HG03342 (cell line): ENCODE data around the gene ACP4.
"Not testable (repeated sequence)": the region's sequence is repeated elsewhere in the genome, so short reads cannot be mapped to it uniquely, and the experiment has no call there.

Experiments used
- ATAC-seq: cut with Tn5 transposase; IDR thresholded peaks from one replicate; pipeline ENCODE4 v1.9.1; 2021; ENCODE audit warnings: mild to moderate bottlenecking, moderate library complexity; ENCODE audit not compliant: unreplicated experiment

ACP4 gene

DNA sequence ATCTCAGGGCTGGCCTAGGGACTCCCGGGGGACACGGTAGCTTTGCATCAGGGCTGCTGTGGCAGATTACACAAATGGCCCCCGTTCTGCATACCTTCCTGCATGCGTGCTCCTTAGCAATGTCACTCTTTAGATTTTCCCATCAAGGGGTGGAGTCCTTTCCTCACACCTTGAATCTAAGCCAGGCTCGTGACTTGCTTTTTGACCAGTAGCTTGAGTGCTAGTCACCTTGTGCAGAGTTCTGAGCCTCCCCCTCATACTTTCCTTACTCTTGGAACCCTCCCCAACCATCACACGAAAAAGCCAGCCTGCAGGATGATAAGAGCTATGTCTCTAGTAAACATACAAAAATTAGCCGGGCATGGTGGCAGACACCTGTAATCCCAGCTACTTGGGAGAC is 16.8 kb upstream of the ACP4 start:
- not testable (repeated sequence) for ATAC-seq

DNA sequence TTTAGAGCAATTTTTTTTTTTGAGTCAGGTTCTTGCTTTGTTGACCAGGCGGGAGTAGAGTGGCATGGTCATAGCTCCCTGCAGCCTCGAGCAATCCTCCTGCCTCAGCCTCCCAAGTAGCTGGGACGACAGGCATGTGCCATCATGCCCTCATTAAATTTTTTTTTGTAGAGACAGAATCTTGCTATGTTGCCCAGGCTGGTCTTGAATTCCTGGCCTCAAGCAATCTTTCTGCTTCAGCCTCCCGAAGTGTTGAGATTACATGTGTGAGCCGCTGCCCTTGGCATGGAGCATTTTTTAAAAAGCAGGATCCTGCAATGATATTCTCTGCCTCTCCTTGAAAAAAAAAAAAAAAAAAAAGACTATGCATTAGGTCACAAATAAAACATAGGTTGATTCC is 14.1 kb upstream of the ACP4 start:
- ATAC-seq: no peak

DNA sequence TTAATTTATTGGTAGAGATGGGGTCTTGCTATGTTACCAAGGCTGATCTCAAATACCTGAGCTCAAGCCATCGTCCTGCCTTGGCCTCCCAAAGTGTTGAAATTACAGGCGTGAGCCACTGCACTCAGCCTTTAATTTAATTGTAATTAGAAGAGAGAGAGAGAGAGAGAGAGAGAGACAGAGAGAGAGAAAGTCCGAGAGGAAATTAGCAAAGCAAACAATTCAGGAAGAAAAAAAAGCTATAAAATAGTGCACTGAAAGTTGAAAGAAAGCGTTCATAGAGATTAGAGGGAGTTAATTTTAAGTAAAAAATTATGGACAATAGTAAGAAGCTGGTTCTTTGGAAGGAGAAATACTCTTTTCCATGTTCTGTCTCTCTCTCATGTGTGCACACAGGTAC is 13.0 kb upstream of the ACP4 start:
- no peak for ATAC-seq

DNA sequence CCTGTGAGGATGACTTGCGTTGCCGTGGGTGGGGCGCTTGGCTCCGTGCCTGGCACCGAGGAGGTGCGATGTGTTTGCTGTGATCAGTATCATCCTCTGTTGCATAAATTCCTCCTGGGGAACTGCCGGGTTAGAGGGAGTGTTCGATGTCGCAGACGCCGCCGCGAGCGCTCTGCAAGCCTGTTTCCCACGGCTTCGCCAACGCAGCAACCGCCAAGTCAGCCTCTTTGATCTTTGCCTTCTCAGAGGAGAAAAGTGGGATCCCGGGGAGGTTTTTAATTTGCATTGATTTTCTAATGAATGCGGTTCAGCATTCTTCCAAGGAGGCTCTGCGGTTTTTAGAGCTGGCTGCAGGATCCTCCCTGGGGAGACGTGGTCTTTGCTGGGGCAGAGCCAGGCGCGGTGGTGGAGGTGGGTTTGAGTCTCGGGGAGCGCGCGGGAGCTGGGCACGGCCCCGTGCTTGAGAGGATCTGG is 12.3 kb upstream of the ACP4 start:
- ATAC-seq: no peak

DNA sequence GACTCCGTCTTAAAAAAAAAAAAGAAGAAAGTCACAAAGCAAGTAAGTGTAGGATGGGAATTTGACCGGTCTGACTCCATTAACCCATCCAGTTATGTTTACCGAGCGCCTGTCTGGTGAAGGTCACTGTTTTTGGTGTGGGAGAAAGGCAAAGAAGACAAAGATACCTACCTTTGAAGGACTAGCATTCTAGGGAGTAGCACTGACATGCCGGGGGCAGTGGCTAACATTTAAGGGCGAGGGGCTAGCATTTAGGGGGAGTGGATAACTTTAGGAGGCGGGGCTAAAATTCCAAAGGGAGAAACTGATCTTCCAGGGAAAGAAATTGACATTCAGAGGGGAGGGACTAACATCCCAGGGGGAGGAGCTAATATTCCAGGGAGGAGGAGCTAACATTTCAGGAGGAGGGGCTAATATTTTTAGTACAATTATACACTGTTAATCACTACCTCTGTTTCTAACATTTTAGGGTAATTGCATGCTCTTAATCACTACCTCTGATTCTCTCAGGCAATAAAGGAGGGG is 11.2 kb upstream of the ACP4 start:
- no peak for ATAC-seq

DNA sequence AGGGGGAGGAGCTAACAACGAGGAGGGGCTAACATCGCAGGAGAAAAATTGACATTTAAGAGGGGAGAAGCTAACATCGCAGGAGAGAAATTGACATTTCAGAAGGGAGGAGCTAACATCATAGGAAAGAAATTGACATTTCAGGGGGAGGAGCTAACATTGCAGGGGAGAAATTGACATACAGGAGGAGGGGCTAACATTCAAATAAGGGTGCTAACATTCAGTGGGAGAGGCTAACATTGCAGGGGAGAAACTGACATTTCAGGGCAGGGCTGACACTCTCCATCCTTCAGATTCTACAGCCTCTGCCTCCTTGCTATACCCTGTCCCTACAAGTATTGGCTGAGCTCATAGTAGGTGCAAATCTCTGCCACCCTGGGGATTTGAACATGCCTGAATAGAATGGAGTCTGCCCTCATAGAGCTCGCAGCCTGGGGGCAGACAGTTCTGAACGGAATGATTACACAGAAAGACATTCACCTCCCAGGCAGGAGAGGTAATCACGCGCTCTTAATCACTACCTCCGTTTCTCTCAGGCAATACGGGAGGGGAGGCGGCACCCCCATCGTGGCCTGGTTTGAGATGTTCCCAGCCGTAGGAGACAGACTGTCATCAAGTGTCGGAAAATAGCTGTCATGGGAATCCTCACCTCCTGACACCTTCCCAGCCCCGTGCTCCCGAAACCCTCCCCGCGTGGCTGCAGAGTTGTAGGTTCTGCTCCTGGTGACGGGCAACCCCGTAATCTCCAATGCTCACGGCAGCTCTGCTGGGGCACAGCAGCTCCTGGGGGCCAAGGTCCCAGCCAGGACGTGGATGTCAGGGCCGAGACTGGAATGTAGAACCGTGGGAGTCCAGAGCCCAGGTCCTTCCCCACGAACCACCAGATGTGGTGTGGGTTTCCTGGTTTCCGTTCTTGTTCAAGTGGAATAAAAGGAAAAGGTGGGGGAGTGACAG is 10.4 kb upstream of the ACP4 start:
- ATAC-seq: no peak

DNA sequence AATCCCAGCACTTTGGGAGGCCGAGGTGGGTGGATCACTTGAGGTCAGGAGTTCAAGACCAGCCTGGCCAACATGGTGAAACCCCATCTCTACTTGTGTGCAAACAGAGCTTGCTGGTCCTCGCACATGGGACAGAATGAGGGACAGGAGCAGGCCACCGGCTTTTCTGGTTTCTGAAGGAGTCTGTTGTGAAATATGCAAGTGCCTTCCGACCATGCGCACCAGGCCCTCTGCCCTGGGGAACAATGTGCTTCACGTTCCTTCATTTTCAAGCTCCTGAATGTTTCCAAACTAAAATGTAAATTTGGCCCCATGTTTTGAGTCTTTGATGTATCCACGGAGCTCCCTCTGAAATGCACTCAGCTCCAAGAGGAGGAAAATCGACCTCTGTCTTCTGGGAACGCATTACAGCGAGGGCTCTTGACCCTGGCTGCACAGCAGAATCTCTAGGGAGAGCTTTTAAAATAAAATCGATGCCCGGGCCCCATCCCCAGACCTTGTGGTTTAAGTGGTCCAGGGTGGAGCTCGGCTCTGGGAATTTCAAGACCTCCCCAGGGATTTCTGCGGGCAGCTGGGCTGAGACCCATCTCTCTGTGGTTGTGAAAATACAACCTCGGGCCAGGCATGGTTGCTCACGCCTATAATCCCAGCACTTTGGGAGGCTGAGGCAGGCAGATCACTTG is 9.3 kb upstream of the ACP4 start:
- ATAC-seq: no peak

DNA sequence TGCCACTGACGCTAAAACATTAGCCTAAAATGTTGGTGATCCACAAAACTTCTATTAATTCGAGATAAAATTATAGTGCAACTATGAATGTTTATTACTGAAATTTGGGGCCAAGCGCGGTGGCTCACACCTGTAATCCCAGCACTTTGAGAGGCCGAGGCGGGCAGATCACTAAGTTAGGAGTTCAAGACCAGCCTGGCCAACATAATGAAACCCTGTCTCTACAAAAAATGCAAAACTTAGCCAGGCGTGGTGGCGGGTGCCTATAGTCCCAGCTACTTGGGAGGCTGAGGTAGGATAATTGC is 6.4 kb upstream of the ACP4 start:
- ATAC-seq: not testable (repeated sequence)

DNA sequence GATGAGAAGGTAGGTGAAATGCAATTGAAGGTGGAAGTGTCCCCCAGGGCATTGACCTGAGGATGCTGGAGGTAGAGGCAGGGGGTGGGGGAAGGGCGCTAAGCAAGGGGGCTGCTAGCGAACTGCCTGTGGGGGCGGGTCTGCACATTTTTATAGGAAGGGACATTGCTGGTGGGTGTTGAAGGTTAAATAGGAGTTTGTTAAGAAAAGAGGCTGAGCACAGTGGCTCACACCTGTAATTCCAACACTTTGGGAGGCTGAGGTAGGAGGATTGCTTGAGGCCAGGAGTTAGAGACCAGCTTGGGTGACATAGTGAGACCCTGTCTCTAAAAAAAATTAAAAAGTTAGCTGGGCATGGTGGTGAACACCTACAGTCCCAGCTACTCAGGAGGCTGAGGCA is 5.5 kb upstream of the ACP4 start:
- ATAC-seq: no peak

DNA sequence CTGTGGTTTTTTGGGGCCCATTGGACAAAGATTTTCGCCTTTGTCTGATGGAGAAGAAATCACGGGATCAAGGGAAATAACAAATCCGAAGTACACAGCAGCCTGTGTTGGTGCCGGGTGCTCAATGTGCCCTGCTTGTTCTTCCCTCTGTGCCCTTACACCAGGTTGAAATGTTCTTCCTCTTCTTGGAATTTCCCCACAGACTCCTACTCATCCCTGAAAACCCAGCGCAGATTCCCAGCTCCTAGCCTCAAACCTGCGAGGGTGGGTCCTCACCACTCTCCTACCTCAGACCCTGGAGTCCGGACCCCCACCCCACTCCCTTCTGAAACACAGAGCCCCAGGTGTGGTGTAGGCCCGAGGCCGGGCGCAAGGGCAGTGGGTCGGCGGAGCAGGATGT is 4.9 kb upstream of the ACP4 start:
- no peak for ATAC-seq

DNA sequence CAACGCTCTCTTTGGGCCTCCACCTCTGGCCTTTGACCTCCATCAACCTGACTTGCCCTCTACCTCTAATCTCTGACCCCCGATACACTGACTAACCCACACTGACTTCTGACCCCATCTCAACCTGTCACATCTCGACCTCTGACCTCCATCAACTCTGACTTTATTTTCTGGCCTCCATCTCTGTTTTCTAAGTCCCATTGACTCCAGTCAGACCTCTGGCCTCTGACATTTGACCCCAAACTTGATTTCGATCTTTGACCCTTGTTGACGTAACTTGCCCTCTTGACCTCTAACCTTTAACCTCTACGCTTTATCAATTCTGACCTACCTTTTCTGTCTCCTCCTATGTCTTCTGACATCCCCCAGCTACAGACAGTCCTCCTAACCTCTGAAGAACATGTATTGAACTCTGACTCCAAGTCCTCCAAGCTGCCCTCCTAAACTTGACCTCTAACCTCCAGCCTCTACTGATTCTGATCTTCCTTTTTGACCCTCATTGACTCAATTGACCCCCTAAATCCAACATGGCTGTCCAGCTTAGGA is 780 bp downstream of the ACP4 start:
- no peak for ATAC-seq

DNA sequence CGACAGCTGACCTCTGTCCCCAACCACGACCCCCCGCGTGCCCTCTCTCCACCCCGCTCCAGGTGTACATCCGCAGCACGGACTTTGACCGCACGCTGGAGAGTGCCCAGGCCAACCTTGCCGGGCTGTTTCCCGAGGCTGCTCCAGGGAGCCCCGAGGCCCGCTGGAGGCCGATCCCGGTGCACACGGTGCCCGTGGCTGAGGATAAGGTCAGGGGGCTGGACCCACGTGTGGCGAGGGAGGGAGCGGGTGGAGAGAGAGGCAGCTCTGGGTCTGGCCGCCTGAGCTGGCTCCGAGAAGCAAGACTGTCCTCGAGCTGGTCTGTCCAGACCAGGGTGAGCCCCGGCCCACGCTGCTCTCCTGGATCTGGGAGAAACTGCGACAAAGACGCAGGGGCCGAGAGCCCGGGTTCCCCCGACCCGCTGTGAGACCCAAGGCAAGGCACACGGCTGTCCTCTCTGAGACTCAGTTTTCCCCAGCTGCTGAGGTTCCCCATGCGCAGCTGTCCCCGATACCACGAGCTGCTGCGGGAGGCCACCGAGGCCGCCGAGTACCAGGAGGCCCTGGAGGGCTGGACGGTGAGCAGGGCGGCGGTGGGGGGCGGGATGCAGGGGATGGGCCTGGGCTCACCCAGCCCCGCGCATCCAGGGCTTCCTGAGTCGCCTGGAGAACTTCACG is 1.5 kb downstream of the ACP4 start:
- no peak for ATAC-seq

DNA sequence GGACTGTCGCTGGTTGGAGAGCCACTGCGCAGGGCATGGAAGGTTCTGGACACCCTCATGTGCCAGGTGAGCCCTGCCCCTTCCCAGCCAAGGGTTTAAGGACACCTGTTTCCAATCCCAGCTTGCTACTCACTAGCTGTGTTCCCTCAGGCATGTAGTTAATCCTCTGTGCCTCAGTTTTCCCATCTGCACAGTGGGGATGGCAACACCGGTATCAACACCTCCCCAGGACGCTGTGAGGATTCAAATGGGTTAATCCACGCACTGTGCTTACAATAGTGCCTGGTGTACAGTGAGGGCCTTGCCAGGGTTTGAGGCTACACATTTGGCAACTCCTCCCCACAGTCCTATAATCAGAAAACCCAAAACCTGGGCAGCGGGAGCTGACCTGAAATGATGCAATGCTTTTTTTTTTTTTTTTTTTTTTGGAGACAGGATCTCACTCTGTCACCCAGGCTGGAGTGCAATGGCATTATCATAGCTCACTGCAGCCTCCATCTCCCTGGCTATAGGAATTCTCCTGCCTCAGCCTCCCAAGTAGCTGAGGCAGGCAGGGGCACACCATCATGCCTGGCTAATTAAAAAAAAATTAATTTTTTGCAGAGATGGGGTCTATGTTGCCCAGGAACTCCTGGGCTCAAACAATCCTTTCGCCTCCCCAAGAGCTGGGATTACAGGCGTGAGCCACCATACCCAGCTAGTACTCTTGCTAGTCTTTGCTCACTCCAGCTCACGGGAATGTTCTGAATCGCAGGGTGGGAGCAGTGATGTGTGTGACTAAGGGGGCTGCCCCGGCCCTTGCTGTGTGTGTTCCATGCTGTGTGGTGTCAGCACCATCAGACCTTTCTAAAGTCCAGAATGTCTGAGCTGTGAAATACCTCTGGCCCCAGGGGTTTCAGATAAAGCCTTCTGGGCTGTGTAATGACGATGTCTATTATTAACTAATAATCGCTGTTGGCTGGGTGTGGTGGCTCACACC is 2.3 kb downstream of the ACP4 start:
- ATAC-seq: no peak

DNA sequence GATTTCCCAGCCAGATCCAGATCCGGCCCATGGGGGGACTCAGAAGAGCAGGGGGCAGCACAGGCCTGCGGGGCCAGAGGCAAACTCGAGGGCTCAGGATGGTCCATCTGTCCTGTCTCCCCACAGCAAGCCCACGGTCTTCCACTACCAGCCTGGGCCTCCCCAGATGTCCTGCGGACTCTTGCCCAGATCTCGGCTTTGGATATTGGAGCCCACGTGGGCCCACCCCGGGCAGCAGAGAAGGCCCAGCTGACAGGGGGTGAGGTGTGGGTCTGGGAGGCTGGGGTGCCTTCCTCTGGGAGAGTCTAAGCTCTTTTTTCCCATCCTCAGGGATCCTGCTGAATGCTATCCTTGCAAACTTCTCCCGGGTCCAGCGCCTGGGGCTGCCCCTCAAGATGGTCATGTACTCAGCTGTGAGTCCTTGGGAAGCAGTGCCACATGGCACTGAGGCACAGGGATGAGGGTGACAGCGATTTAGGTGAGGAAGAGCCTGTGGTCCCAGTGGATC is 3.4 kb downstream of the ACP4 start:
- no peak for ATAC-seq

DNA sequence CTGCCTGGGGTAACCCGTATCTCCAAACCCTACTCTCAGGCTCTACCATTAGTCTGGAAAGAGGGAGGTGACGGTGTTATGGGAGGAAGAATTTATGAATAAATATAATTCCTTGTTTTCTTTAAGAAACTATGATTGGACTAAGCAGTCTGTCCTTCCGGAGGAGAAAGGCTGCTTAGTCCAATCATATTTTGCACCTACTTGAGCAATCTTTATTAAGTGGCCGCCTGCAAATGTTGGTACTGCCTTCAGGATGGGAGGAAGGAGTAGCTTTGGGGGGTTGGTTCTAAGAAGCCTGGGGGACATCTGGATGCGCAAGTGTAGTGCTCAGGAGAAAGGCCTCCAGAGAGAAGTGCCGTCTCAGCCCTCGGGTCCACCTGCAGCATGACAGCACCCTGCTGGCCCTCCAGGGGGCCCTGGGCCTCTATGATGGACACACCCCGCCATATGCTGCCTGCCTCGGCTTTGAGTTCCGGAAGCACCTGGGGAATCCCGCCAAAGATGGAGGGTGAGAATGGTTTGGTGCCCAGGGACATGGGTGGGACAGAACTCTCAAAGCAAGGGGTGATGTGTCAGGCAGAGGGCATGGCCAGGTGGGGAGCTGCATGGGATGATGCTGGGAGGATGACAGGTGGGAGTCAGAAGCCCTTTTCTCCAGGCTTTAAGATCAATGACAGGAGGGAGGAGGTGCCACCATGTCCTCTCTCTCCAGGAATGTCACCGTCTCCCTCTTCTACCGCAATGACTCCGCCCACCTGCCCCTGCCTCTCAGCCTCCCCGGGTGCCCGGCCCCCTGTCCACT is 4.1 kb downstream of the ACP4 start:
- ATAC-seq: no peak

DNA sequence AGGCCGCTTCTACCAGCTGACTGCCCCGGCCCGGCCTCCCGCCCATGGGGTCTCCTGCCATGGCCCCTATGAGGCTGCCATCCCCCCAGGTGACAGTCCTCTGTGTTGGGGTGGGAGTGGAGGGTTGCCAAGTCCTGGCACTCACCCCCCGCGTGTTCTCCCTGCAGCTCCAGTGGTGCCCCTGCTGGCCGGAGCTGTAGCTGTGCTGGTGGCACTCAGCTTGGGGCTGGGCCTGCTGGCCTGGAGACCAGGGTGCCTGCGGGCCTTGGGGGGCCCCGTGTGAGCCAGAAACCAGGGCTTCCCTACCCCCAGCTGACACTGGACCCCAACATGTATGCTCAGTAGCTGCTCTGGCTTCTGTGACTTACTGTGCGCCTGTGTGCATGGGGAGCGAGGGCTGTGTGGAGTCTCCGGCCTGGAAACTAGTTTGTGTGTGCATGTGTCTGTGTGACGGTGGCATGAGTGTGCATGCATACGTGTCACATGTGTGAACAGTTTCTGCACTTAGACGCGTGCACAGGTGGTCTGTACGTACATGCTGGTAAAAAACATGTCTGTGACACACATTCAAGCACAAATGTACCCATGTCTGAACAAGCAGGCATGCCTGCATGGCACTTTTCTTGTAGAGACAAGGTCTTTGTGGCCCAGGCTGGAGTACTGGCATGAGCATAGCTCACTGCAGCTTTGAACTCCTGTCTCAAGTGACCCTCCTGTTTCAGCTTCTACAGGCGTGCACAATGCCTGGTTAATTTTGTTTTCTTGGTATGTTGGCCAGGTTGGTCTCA is 4.9 kb downstream of the ACP4 start:
- ATAC-seq: no peak

DNA sequence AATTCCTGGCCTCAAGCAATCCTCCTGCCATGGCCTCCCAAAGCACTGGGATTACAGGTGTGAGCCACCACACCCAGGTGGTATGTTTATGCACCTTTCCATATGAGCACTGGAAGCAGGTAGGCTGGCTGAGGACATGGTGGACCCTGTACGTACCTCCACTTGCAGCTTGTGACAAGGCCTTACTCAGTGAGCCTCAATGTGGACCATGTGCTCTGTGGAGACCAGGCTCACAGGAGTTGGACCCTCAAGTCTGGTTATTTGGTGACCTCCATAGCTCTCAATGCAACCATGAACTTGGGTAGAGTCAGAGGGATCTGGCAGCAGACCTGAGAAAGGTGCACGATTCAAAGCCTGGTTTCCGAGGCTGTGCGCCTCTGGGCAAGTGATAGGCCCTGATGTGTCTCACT is 5.5 kb downstream of the ACP4 start:
- no peak for ATAC-seq

DNA sequence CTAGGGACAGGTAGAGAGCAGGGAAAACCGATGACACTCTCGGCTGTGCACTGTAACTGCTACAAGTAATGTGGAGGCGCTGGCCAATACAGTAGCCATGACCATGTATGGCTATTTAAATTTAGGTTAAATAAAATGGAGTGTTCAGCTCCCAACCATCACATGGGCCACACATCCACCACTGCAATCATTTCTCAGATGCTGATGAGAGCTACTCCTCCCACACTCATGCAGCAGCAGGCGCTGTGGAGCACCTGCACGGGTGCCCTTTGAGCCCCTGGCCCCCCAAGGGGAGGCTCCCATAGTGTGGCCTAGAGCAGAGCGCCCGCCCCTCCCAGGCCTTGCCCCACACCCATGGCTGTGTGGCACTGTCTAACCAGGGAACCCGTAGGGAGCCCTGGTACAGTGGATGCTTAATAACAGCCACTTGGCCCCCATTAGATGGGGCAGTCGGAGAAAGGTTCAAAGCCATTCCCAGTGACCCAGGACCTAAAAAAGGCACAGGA is 6.0 kb downstream of the ACP4 start:
- ATAC-seq: no peak
